GM12874 (cell line): ENCODE results near the gene EIF3A.

Experiments used
- CTCF ChIP-seq: IDR thresholded peaks from 2 replicates; pipeline ENCODE4 v1.5.1; 2011; ENCODE audit warnings: low read depth, mild to moderate bottlenecking, control low read depth, low read length, moderate library complexity; ENCODE audit not compliant: insufficient read depth

EIF3A gene

GRCh38 chr10:119118231-119118630, 37.6 kb upstream of the EIF3A start:
- no peak for TF ChIP-seq CTCF

- TF ChIP-seq CTCF, result no peak
Measured at GRCh38 chr10:119116326-119116951, 35.8 kb upstream of the EIF3A start.

- no peak for TF ChIP-seq CTCF
Measured at GRCh38 chr10:119115926-119116325, 35.3 kb upstream of the EIF3A start.

GRCh38 chr10:119113751-119114732, 33.4 kb upstream of the EIF3A start:
- TF ChIP-seq CTCF, result no peak

- TF ChIP-seq CTCF, result no peak
Measured at GRCh38 chr10:119112056-119112455, 31.4 kb upstream of the EIF3A start.

- no peak for TF ChIP-seq CTCF
Measured at GRCh38 chr10:119105155-119105554, 24.5 kb upstream of the EIF3A start.

- TF ChIP-seq CTCF, result no peak
Measured at GRCh38 chr10:119104654-119105015, 24.0 kb upstream of the EIF3A start.
